ENCODE data around the gene PI4KA. TPM values are rescaled to one million over a fixed set of nuclear protein-coding genes. Genes with fewer than 3 reads are reported as not detected.
"Not testable (repeated sequence)": the region's sequence is repeated elsewhere in the genome, so short reads cannot be mapped to it uniquely, and the experiment has no call there.

PI4KA gene
- total RNA-seq, 1 experiment from 2014 or later: 40.0 TPM

DNA sequence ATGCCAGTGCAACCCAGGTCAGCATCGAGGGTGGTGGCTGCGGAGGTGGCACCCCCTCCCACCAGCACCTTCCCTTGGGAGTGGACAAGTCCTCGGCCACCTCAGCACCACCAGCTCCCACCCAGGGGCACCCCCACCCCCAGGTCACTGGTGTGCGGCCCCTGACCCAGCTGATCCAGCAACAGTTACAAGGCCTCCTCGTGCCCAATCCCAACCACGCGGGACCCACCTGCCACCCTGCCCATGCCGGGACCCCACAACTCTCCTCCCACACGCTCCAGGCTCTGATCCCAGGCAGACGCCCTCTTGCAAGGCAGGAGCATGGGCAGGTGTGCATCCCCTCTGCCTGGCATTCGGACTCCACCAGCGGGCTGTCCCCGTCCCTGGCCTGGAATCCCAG, 189.8 kb downstream of the PI4KA start:
- not testable (repeated sequence) for DNase-seq (ENCODE audit: low read depth)

- not testable (repeated sequence) for DNase-seq (ENCODE audit: low read depth)
These were observed 190.4 kb downstream of the PI4KA start for GRCh38 chr22:20668226-20668625.

DNA sequence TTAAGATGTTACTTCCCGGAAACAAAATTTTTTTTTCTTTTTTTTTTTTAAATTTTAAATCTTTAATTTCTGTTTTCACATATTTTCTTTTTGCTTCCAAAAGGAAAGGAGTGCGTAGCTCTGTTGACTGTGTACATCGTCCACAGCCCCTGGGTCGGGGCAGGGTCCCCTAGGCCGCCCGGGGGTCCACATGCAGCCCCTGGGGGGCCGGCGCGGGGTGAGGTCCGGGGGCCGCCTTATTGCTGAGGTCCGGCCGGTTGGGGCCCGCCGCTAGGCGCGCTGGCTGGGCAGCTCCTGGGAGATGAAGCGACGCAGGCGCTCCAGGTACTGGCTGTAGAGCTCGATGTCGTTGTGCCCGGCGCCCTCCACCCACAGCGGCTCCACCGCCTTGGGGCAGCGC, 191.1 kb downstream of the PI4KA start:
- not testable (repeated sequence) for DNase-seq (ENCODE audit: low read depth)

DNA sequence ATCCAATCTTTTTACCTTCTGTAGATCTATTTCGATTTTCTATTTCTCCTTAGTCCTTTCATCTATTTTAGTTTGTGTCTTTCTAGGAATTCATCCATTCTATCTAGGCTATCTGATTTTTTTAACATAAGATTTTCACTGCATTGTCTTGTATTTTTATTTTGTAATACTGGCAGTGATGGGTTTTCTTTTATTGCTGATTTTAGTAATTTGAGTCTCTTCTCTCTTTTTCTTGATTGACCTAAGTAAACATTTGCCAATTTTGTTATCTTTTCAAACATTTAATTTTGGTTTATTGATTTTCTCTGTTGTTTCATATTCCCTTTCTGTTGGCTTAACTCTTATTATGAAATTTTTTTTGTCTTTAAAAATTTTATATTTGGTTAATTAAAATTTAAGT, 192.1 kb downstream of the PI4KA start:
- DNase-seq (ENCODE audit: low read depth): no peak

GRCh38 chr22:20664594-20664959, 194.0 kb downstream of the PI4KA start:
- DNase-seq (ENCODE audit: low read depth): no peak

- no peak for DNase-seq (ENCODE audit: low read depth)
These were observed 194.5 kb downstream of the PI4KA start for GRCh38 chr22:20663941-20664593.

- DNase-seq (ENCODE audit: low read depth): no peak
These were observed 195.3 kb downstream of the PI4KA start for GRCh38 chr22:20663137-20663828.

DNA sequence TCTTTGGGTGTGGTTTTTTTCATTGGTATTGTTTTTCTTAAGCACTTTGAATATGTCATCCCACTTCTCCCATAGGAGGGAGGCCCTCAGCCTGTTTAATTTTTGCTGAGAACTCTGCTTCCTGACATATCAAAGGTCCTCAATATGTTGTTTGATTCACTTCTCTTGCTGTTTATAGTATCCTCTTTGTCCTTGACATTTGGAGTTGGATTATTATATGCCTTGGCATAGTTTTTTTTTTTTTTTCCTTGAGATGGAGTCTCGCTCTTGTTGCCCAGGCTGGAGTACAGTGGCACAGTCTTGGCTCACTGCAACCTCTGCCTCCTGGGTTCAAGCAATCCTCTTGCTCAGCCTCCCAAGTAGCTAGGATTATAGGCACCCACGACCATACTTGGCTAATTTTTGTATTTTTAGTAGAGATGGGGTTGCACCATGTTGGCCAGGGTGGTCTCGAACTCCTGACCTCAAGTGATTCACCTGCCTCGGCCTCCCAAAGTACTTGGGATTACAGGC, 196.0 kb downstream of the PI4KA start:
- DNase-seq (ENCODE audit: low read depth): not testable (repeated sequence)

GRCh38 chr22:20661473-20661872, 197.1 kb downstream of the PI4KA start:
- DNase-seq (ENCODE audit: low read depth): no peak

GRCh38 chr22:20660441-20661054, 198.1 kb downstream of the PI4KA start:
- no peak for DNase-seq (ENCODE audit: low read depth)

DNA sequence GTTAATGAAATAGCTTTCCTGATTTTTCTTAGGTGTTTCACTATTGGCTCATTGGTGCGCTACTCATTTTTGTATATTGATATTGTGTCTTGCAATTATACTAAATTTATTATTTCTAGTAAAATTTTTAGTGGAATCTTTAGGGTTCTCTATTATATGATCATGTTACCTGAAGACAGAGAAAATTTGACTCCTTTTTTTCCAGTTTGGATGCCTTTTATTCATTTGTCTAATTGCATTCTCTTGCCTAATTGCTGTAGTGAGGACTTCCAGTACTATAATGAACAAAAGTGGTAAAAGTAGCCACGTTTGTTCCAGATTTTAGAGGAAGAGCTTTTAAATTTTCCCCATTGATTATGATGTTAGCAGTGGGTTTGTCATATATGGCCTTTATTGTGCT, 198.7 kb downstream of the PI4KA start:
- no peak for DNase-seq (ENCODE audit: low read depth)

- no peak for DNase-seq (ENCODE audit: low read depth)
These were observed 199.4 kb downstream of the PI4KA start for GRCh38 chr22:20659258-20659657.

DNA sequence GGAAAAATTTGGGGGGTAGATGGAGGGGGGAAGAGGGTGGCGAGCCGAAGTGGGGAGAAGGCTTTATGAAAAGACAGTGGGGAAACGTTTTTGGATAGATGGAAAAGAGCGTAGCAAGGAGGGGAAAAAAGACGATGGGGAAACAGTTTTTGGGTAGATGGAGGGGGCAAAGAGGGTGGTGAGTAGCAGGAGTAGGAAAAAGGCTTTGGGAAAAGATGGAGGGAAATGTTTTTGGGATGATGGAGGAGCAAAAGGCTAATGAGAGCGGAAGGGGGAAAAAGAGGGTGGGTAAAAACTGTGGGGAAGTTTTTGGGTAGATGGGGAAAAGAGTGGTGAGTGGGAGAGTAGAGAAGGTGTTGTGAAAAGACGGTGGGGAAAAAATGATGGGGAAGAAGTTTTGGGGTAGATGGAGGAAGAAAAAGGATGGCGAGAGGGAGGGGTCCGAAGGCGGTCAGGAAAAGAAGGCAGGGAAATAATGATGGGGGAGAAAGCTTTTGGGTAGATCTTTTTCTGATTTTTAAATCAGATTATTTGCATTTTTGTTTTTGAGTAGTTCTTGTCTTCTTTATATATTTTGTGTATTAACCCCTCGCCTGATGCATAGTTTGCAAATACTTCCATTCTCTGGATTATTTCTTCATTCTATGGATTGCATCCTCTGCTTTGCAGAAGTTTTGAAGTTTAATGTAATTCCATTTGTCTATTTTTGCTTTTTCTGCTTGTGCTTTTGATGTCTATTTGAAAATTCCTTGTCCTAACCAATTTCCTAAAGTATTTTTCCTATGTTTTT, 200.0 kb downstream of the PI4KA start:
- DNase-seq (ENCODE audit: low read depth): no peak

DNA sequence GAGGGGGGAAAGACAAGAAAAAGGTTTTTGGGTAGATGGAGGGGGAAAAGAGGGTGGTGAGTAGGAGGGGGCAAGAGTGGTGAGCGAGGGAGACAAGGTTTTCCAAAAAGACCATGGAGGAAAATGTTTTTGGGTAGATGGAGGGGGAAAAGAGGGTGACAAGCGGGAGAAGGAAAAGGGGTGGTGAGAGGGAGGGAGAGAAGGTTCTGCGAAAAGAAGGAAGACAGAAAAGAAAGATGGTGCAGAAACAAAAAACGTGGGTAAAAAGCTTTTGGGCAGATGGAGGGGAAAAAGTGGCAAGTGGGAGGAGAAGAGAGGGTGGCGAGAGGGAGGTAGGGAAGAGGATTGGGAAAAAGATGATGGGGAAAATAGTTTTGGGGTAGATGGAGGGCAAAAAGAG, 200.6 kb downstream of the PI4KA start:
- no peak for DNase-seq (ENCODE audit: low read depth)

Other genes starting within 250 kb of the PI4KA start
- gene SERPIND1, start 84.7 kb downstream of the PI4KA start, total RNA-seq (2014; rRNA removed): 0.13 and 0.17 TPM in 2 replicates
- 14.7 and 14.9 TPM in 2 replicates for gene SNAP29, start 196 bp upstream of the PI4KA start, total RNA-seq (2014; rRNA removed)
- gene CRKL, start 58.6 kb upstream of the PI4KA start, total RNA-seq (2014; rRNA removed): 46.2 and 50.0 TPM in 2 replicates
- gene AIFM3, start 108.4 kb upstream of the PI4KA start, total RNA-seq (2014; rRNA removed): 0.13 TPM in 1 of 2 replicates, not detected in the other
- gene LZTR1, start 123.5 kb upstream of the PI4KA start, total RNA-seq (2014; rRNA removed): 57.6 and 64.1 TPM in 2 replicates
- gene THAP7, start 143.3 kb upstream of the PI4KA start, total RNA-seq (2014; rRNA removed): 73.7 and 79.7 TPM in 2 replicates
- gene P2RX6, start 156.4 kb upstream of the PI4KA start, total RNA-seq (2014; rRNA removed): 51.2 and 63.5 TPM in 2 replicates
- gene SLC7A4, start 173.8 kb upstream of the PI4KA start, total RNA-seq (2014; rRNA removed): 0.06 and 0.40 TPM in 2 replicates
- 0.11 and 0.13 TPM in 2 replicates for gene LRRC74B, start 187.1 kb upstream of the PI4KA start, total RNA-seq (2014; rRNA removed)

Data from LHCN-M2 (cell line).